Mammary epithelial cell (primary cell): Measurements from ENCODE around the gene CDC73.

Experiments
- EZH2 ChIP-seq: IDR thresholded peaks from 2 replicates; pipeline ENCODE4 v1.6.1; 2012; ENCODE audit warnings: low read length, inconsistent platforms, borderline replicate concordance
- TF ChIP-seq, protein P1 (sequence below), 2 donors: IDR thresholded peaks in 1 of 2; conservative IDR thresholded peaks in 1 of 2; 2 replicates each; pipeline ENCODE4 v1.5.1; 2011 to 2012; ENCODE audit warnings: inconsistent platforms in 2 of 2, low read length in 2 of 2, mild to moderate bottlenecking in 2 of 2, control low read depth in 1 of 2, low read depth in 1 of 2; ENCODE audit not compliant: insufficient read depth in 1 of 2; ENCODE audit errors: extremely low read depth in 1 of 2

DNA sequence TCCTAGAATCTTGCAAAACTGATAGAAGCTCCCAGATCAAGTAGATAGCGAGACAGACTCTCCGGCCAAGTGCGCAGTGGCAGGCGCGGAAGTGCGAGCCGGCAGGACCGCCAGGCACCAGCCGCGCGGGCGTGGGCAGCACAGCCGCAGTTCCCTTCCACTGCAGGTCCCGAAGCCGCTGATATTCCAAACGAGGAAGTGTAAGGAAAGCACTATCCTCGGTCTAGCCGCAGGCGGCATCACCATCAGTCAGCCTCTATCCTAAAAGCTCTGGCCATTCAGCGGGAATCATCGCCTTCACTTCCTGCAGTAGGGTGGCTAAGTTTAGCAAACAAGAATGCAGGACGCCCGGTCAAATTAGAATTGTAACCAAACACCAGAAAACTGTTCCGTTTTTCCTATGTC, 17.3 kb upstream of the CDC73 start:
- TF ChIP-seq, protein P1, sequence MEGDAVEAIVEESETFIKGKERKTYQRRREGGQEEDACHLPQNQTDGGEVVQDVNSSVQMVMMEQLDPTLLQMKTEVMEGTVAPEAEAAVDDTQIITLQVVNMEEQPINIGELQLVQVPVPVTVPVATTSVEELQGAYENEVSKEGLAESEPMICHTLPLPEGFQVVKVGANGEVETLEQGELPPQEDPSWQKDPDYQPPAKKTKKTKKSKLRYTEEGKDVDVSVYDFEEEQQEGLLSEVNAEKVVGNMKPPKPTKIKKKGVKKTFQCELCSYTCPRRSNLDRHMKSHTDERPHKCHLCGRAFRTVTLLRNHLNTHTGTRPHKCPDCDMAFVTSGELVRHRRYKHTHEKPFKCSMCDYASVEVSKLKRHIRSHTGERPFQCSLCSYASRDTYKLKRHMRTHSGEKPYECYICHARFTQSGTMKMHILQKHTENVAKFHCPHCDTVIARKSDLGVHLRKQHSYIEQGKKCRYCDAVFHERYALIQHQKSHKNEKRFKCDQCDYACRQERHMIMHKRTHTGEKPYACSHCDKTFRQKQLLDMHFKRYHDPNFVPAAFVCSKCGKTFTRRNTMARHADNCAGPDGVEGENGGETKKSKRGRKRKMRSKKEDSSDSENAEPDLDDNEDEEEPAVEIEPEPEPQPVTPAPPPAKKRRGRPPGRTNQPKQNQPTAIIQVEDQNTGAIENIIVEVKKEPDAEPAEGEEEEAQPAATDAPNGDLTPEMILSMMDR (conservative IDR thresholded peaks at IDR 0.05 in 1 of 2, IDR thresholded peaks at IDR 0.05 in 1 of 2; ENCODE audit: extremely low read depth in 1 of 2, insufficient read depth in 1 of 2, low read depth in 1 of 2, low read length in 2 of 2), result no peak
- no peak for TF ChIP-seq EZH2
